HAP-1 (cell line): ENCODE results near the gene RAF1.

ENCODE experiments used
- DNase-seq, 2 experiments: peaks; one replicate each; pipeline ENCODE4 v3.0.0-alpha.2; 2016 to 2020; ENCODE audit warnings: low spot score in 2 of 2
- H3K27me3 ChIP-seq: fragments of 250-450 bp; sonication (Bioruptor Pico); 2 replicates; pipeline ENCODE4 v1.5.1; 2020; ENCODE audit warnings: low read depth, mild to moderate bottlenecking, moderate library complexity
- H3K36me3 ChIP-seq: fragments of 250-450 bp; sonication (Bioruptor Pico); replicated peaks from 2 replicates; pipeline ENCODE4 v1.5.1; 2020; ENCODE audit warnings: mild to moderate bottlenecking
- H3K4me1 ChIP-seq: fragments of 250-450 bp; sonication (Bioruptor Pico); 2 replicates; pipeline ENCODE4 v1.5.1; 2020; ENCODE audit warnings: mild to moderate bottlenecking
- H3K4me3 ChIP-seq: fragments of 250-450 bp; sonication (Bioruptor Pico); 2 replicates; pipeline ENCODE4 v1.5.1; 2020; ENCODE audit warnings: mild to moderate bottlenecking, moderate library complexity
- H3K9me3 ChIP-seq: fragments of 250-450 bp; sonication (Bioruptor Pico); 2 replicates; pipeline ENCODE4 v1.5.1; 2020; ENCODE audit warnings: mild to moderate bottlenecking, moderate library complexity
- in situ Hi-C: fragments of 300-500 bp; cut with MboI; formaldehyde crosslinking; loops from 3 replicates; pipeline ENCODE4 v1.14.3; 2020; ENCODE audit warnings: low sequenced_read_pairs, inconsistent platforms, mixed read lengths

RAF1 gene

GRCh38 chr3:12588039-12589009, 75.6 kb downstream of the RAF1 start:
- peaks cover 79% of the 10 kb centered on the region for H3K36me3 ChIP-seq
- no peaks in the 10 kb centered on the region for H3K4me1 ChIP-seq
- no peaks in the 10 kb centered on the region for H3K27me3 ChIP-seq
- DNase-seq, result no peak
- no peaks in the 10 kb centered on the region for H3K9me3 ChIP-seq
- in situ Hi-C loops, result no loop called here
- no peak overlapping the region for H3K4me3 ChIP-seq

DNA sequence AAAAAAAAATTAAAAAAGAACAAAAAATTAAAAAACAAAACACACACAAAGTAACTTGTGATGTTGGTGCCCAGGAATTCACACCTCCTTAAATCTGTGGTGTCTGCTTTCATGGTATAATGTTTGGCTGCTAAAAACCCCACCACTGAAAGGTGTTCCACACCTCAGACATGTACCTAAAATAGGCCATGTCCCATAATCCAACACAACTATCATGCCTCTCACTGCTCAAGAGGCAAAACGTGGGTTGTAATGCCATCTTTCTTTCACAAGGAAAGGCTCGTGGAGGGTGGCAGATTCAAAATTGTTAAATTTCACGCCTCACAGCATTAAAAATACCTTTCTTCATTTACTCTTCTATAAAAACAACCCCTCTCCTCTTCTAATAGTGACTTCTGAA, 77.5 kb downstream of the RAF1 start:
- Histone ChIP-seq H3K4me3 (no peak overlapping the region), H3K4me1 (no peaks in the 10 kb centered on the region), H3K27me3 (no peaks in the 10 kb centered on the region), H3K36me3 (peaks cover 87% of the 10 kb centered on the region), H3K9me3 (no peaks in the 10 kb centered on the region)
- no peak for DNase-seq
- in situ Hi-C loops, result no loop called here

DNA sequence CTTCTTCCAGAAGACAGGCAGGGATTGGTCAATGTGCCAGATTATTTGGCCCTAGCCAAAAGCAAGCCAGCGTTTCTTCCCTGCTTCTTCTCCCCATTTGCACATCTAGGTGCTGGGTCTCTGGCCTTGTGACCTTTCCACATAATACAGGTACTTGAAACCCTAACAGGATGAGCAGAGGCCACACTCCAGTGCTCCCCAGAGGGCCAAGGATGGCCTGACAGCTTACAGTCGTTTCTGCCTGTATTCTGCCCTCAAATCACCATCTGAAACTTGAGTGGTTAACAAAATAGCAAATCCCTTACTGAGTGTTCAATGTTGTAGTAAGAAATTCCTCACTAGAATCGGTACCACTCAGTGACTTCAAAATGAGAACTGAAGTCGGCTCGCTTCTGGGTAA, 77.9 kb downstream of the RAF1 start:
- H3K9me3 ChIP-seq, result no peaks in the 10 kb centered on the region
- H3K4me1 ChIP-seq, result no peaks in the 10 kb centered on the region
- DNase-seq, result no peak
- H3K36me3 ChIP-seq, result peaks cover 87% of the 10 kb centered on the region
- in situ Hi-C loops, result no loop called here
- H3K4me3 ChIP-seq, result no peak overlapping the region
- no peaks in the 10 kb centered on the region for H3K27me3 ChIP-seq

DNA sequence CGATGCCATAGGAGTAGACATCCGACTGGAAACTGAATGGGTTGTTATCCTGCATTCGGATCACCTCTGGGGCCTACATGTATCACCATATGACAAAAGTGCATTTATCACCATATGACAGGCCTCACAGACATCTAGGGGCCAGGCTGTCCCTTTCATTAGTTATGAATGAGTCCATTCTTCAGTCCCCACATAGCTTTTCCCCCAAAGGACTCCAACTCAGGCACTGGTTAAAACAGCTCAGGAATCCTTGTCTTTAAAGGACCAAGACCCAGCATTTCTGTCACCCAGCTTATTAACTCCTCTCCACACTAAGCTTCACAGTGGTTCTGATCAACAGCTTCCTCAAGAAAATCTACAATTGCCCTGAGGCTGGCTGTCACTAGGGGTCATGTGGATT, 78.7 kb downstream of the RAF1 start:
- H3K36me3 ChIP-seq, result peaks cover 82% of the 10 kb centered on the region
- no peak overlapping the region for H3K4me3 ChIP-seq
- in situ Hi-C loops, result no loop called here
- DNase-seq, result no peak
- no peaks in the 10 kb centered on the region for H3K27me3 ChIP-seq
- H3K9me3 ChIP-seq, result no peaks in the 10 kb centered on the region
- no peaks in the 10 kb centered on the region for H3K4me1 ChIP-seq

DNA sequence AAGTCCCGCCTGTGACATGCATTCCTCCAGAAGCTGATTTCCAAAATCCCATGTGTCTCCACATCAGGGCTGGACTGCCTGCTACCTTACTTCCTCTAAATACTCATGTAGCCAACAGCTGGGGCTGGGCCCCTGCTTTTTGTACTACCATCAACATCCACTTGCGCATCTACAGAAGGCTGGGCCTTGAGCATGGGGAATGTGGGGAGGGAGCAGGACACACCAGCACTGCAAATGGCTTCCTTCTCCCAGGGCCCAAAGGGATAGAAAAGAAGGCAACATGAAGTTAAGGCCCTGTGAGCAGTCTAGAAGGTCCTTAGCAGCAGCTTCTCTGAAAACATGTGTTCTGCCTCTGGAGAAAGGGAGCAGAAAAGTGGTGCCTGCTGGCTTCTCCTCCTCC, 79.8 kb downstream of the RAF1 start:
- Histone ChIP-seq H3K4me1 (no peaks in the 10 kb centered on the region), H3K4me3 (no peak overlapping the region), H3K36me3 (peaks cover 82% of the 10 kb centered on the region), H3K9me3 (no peaks in the 10 kb centered on the region), H3K27me3 (no peaks in the 10 kb centered on the region)
- in situ Hi-C loops, result no loop called here
- DNase-seq, result no peak

- Histone ChIP-seq H3K27me3 (no peaks in the 10 kb centered on the region), H3K9me3 (no peaks in the 10 kb centered on the region), H3K4me1 (no peaks in the 10 kb centered on the region), H3K4me3 (no peak overlapping the region), H3K36me3 (peaks cover 78% of the 10 kb centered on the region)
- in situ Hi-C loops, result no loop called here
- DNase-seq, result no peak
Measured at GRCh38 chr3:12583280-12583679, 80.6 kb downstream of the RAF1 start.

- in situ Hi-C loops, result no loop called here
- no peaks in the 10 kb centered on the region for H3K27me3 ChIP-seq
- peaks cover 77% of the 10 kb centered on the region for H3K36me3 ChIP-seq
- H3K4me1 ChIP-seq, result no peaks in the 10 kb centered on the region
- H3K4me3 ChIP-seq, result no peak overlapping the region
- no peaks in the 10 kb centered on the region for H3K9me3 ChIP-seq
- DNase-seq, result no peak
Measured at GRCh38 chr3:12582730-12583129, 81.2 kb downstream of the RAF1 start.

GRCh38 chr3:12579905-12580304, 84.0 kb downstream of the RAF1 start:
- Histone ChIP-seq H3K4me1 (no peaks in the 10 kb centered on the region), H3K4me3 (no peak overlapping the region), H3K36me3 (peaks cover 77% of the 10 kb centered on the region), H3K9me3 (no peaks in the 10 kb centered on the region), H3K27me3 (no peaks in the 10 kb centered on the region)
- in situ Hi-C loops, result no loop called here
- no peak for DNase-seq

GRCh38 chr3:12579456-12579855, 84.5 kb downstream of the RAF1 start:
- H3K4me3 ChIP-seq, result no peak overlapping the region
- H3K36me3 ChIP-seq, result peaks cover 77% of the 10 kb centered on the region
- no peaks in the 10 kb centered on the region for H3K27me3 ChIP-seq
- in situ Hi-C loops, result no loop called here
- H3K4me1 ChIP-seq, result no peaks in the 10 kb centered on the region
- DNase-seq, result no peak
- H3K9me3 ChIP-seq, result no peaks in the 10 kb centered on the region

DNA sequence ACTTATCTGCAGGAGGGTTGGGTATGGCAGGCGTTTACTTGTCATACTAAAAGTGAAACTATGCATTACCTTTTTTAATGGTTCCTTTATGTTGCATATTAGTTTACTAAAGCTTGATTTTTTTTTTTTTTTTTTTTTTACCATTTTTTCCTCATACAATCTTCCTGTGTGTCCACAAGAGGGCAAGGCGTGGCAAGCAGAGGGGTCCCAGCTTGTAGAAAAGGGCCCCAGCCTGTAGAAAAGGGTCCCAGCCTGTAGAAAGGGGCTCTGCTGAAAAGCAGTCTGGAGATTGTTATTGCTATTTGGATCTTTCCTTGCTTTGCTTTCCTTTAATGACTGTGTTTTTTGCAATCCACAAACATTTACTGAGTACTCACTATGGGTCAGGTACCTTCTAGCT, 85.2 kb downstream of the RAF1 start:
- in situ Hi-C loops, result no loop called here
- H3K27me3 ChIP-seq, result no peaks in the 10 kb centered on the region
- no peaks in the 10 kb centered on the region for H3K4me1 ChIP-seq
- peaks cover 77% of the 10 kb centered on the region for H3K36me3 ChIP-seq
- no peak overlapping the region for H3K4me3 ChIP-seq
- no peak for DNase-seq
- H3K9me3 ChIP-seq, result no peaks in the 10 kb centered on the region

DNA sequence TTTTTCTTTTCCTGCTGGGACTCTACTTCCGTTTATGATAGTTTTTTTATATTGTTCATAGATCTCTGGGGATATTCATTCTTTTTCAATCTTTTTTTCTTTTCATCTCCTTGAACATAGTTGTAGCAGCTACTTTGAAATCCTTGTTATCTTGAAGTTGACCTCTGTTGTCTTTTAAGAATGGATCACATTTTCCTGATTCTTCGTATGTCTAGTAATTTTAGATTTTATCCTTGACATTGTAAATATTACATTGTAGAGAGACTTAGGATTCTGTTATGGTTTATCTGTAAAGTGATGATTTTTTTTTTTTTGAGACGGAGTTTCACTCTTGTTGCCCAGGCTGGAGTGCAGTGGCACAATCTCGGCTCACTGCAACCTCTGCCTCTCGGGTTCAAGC, 86.5 kb downstream of the RAF1 start:
- no peak overlapping the region for H3K4me3 ChIP-seq
- no peaks in the 10 kb centered on the region for H3K4me1 ChIP-seq
- in situ Hi-C loops, result no loop called here
- no peak for DNase-seq
- peaks cover 76% of the 10 kb centered on the region for H3K36me3 ChIP-seq
- H3K9me3 ChIP-seq, result no peaks in the 10 kb centered on the region
- H3K27me3 ChIP-seq, result no peaks in the 10 kb centered on the region

GRCh38 chr3:12574661-12575060, 89.3 kb downstream of the RAF1 start:
- no peaks in the 10 kb centered on the region for H3K9me3 ChIP-seq
- H3K4me3 ChIP-seq, result no peak overlapping the region
- H3K27me3 ChIP-seq, result no peaks in the 10 kb centered on the region
- DNase-seq, result no peak
- in situ Hi-C loops, result no loop called here
- no peaks in the 10 kb centered on the region for H3K4me1 ChIP-seq
- peaks cover 81% of the 10 kb centered on the region for H3K36me3 ChIP-seq

- H3K4me3 ChIP-seq, result no peak overlapping the region
- H3K27me3 ChIP-seq, result no peaks in the 10 kb centered on the region
- H3K9me3 ChIP-seq, result no peaks in the 10 kb centered on the region
- DNase-seq, result no peak
- H3K36me3 ChIP-seq, result peaks cover 80% of the 10 kb centered on the region
- no peaks in the 10 kb centered on the region for H3K4me1 ChIP-seq
- in situ Hi-C loops, result no loop called here
Measured at GRCh38 chr3:12574131-12574530, 89.8 kb downstream of the RAF1 start.

DNA sequence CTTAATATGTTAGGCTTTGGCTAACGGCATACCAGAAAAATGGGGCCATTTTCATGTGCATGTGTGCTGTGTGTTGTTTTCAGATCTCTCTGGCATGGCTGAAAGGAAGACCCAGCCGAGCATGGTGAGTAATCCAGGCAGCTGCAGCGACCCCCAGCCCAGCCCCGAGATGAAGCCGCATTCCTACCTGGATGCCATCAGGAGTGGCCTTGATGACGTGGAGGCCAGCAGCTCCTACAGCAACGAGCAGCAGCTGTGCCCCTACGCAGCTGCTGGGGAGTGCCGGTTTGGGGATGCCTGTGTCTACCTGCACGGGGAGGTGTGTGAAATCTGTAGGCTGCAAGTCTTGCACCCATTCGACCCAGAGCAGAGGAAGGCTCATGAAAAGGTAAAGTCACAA, 91.9 kb downstream of the RAF1 start:
- no peaks in the 10 kb centered on the region for H3K27me3 ChIP-seq
- H3K4me1 ChIP-seq, result no peaks in the 10 kb centered on the region
- DNase-seq, result no peak
- no peaks in the 10 kb centered on the region for H3K9me3 ChIP-seq
- peaks cover 67% of the 10 kb centered on the region for H3K36me3 ChIP-seq
- in situ Hi-C loops, result no loop called here
- H3K4me3 ChIP-seq, result no peak overlapping the region

DNA sequence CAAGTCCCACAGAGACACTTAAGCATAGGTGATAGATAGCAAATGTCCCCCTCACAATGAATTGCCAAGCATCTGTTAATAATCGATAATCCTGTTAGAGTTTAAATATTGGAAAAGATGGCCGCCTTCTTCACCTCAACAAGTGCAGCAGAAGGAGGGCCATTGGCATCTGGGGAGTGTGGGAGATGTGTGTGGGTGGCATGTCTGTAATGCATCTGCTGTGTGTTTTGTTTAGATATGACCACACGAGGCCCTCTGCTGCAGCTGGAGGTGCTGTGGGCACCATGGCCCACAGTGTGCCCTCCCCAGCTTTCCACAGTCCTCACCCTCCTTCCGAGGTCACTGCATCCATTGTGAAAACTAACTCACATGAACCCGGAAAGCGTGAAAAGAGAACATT, 94.1 kb downstream of the RAF1 start:
- Histone ChIP-seq H3K4me1 (peaks cover 4% of the 10 kb centered on the region), H3K4me3 (no peak overlapping the region), H3K9me3 (peaks cover 3% of the 10 kb centered on the region; the same call in 1 of the 2 replicates), H3K36me3 (peaks cover 48% of the 10 kb centered on the region), H3K27me3 (no peaks in the 10 kb centered on the region)
- no peak for DNase-seq
- in situ Hi-C loops, result no loop called here
